IMR-90 (cell line): ENCODE results near the gene PLA2G2A. TPM values are rescaled to one million over a fixed set of nuclear protein-coding genes. Genes with fewer than 3 reads are reported as not detected.

Experiments used
- ATAC-seq: fragments of 200-7000 bp; cut with Tn5 transposase; 2 replicates; pipeline ENCODE4 v1.9.1; 2020; ENCODE audit warnings: low read depth, mild to moderate bottlenecking, moderate library complexity
- BruUV-seq: library from RNA; stranded (reverse); fragments of 400-500 nt; replicated peaks from 2 replicates; lab custom pipeline; 2021; lab: Mats Ljungman, UMichigan
- CTCF ChIA-PET: fragments of 300-600 bp; formaldehyde crosslinking; extraction: SDS; loops from one replicate; lab custom pipeline; 2021; ENCODE audit warnings: antibody characterized with exemption; lab: Yijun Ruan, JAX
- POLR2A ChIA-PET: fragments of 300-600 bp; sonication (Branson Sonifier 250); formaldehyde crosslinking; loops from one replicate; lab custom pipeline; 2022; ENCODE audit warnings: antibody characterized with exemption; ENCODE audit not compliant: unreplicated experiment; lab: Charles Lee
- DNase-seq: peaks from one replicate; pipeline ENCODE4 v3.0.0; 2013
- H2AFZ ChIP-seq: replicated peaks from 2 replicates; pipeline ENCODE3; 2013; ENCODE audit warnings: low read length, mild to moderate bottlenecking; ENCODE audit not compliant: poor library complexity
- H2AK5ac ChIP-seq: 2 replicates; pipeline ENCODE4 v1.6.1; 2013; ENCODE audit warnings: low read depth, low read length, inconsistent platforms
- H2AK9ac ChIP-seq: replicated peaks from 2 replicates; pipeline ENCODE3; 2013; ENCODE audit warnings: mild to moderate bottlenecking, low read depth, low read length, moderate library complexity; ENCODE audit not compliant: poor library complexity
- H2BK120ac ChIP-seq: 2 replicates; pipeline ENCODE4 v1.6.1; 2013; ENCODE audit warnings: low read depth, low read length, inconsistent platforms
- H2BK15ac ChIP-seq: 3 replicates; pipeline ENCODE4 v1.6.1; 2013; ENCODE audit warnings: low read depth, low read length, inconsistent platforms
- H2BK20ac ChIP-seq: 2 replicates; pipeline ENCODE4 v1.6.1; 2013; ENCODE audit warnings: low read depth, mild to moderate bottlenecking, inconsistent platforms, low read length, moderate library complexity
- H2BK5ac ChIP-seq: 2 replicates; pipeline ENCODE4 v1.6.1; 2013; ENCODE audit warnings: mild to moderate bottlenecking, low read depth, low read length, inconsistent platforms; ENCODE audit not compliant: poor library complexity, severe bottlenecking
- H3K14ac ChIP-seq: replicated peaks from 2 replicates; pipeline ENCODE4 v1.6.1; 2013; ENCODE audit warnings: low read depth, low read length, inconsistent platforms
- H3K18ac ChIP-seq: 2 replicates; pipeline ENCODE4 v1.6.1; 2013; ENCODE audit warnings: low read depth, low read length, control low read depth
- H3K23ac ChIP-seq: 2 replicates; pipeline ENCODE4 v1.6.1; 2013; ENCODE audit warnings: low read depth, low read length, inconsistent platforms
- H3K27ac ChIP-seq: 2 replicates; pipeline ENCODE4 v1.5.1; 2013; ENCODE audit warnings: mild to moderate bottlenecking, control low read depth, low read length; ENCODE audit not compliant: insufficient read depth
- H3K27me3 ChIP-seq: 2 replicates; pipeline ENCODE4 v1.6.1; 2013; ENCODE audit warnings: low read length; ENCODE audit not compliant: control insufficient read depth, insufficient read depth
- H3K36me3 ChIP-seq: 2 replicates; pipeline ENCODE4 v1.6.1; 2013; ENCODE audit warnings: low read length, mixed read lengths; ENCODE audit not compliant: control insufficient read depth, insufficient read depth
- H3K4ac ChIP-seq: 2 replicates; pipeline ENCODE4 v1.6.1; 2013; ENCODE audit warnings: low read depth, low read length, inconsistent platforms
- H3K4me1 ChIP-seq: 2 replicates; pipeline ENCODE4 v1.6.1; 2013; ENCODE audit warnings: low read length, mixed read lengths; ENCODE audit not compliant: control insufficient read depth, insufficient read depth
- H3K4me2 ChIP-seq: 2 replicates; pipeline ENCODE4 v1.6.1; 2013; ENCODE audit warnings: low read depth, mild to moderate bottlenecking, control low read depth, low read length, moderate library complexity
- H3K4me3 ChIP-seq: 2 replicates; pipeline ENCODE4 v1.5.1; 2013; ENCODE audit warnings: low read depth, mild to moderate bottlenecking, control low read depth, low read length, moderate library complexity; ENCODE audit not compliant: insufficient read depth
- H3K56ac ChIP-seq: 2 replicates; pipeline ENCODE4 v1.6.1; 2013; ENCODE audit warnings: low read length, inconsistent platforms; ENCODE audit not compliant: insufficient read depth; ENCODE audit errors: extremely low read depth
- H3K79me1 ChIP-seq, 2 experiments: 2 replicates each; pipeline ENCODE4 v1.6.1; 2013; ENCODE audit warnings: low read length in 2 of 2, inconsistent platforms in 1 of 2, low read depth in 1 of 2
- H3K9ac ChIP-seq: 2 replicates; pipeline ENCODE4 v1.6.1; 2013; ENCODE audit warnings: low read depth, low read length, control low read depth
- H3K9me1 ChIP-seq: 2 replicates; pipeline ENCODE4 v1.6.1; 2013; ENCODE audit warnings: low read length, inconsistent platforms; ENCODE audit not compliant: insufficient read depth
- H3K9me3 ChIP-seq: 2 replicates; pipeline ENCODE4 v1.6.1; 2013; ENCODE audit warnings: low read length; ENCODE audit not compliant: control insufficient read depth, insufficient read depth
- H4K20me1 ChIP-seq: 2 replicates; pipeline ENCODE4 v1.6.1; 2013; ENCODE audit warnings: low read length, inconsistent platforms; ENCODE audit not compliant: insufficient read depth
- H4K5ac ChIP-seq: 2 replicates; pipeline ENCODE4 v1.6.1; 2013; ENCODE audit warnings: mild to moderate bottlenecking, low read depth, low read length, control low read depth
- H4K8ac ChIP-seq, 2 experiments: 2 replicates each; pipeline ENCODE4 v1.6.1; 2013; ENCODE audit warnings: low read depth in 2 of 2, low read length in 2 of 2, control low read depth in 1 of 2, inconsistent platforms in 1 of 2
- H4K91ac ChIP-seq: 2 replicates; pipeline ENCODE4 v1.6.1; 2013; ENCODE audit warnings: low read depth, low read length, inconsistent platforms; ENCODE audit not compliant: insufficient read depth
- BHLHE40 ChIP-seq: fragments of 150-350 bp; IDR thresholded peaks from 2 replicates; pipeline ENCODE4 v1.6.1; 2016; ENCODE audit warnings: mild to moderate bottlenecking, low read depth, low read length
- CEBPB ChIP-seq: IDR thresholded peaks from 2 replicates; pipeline ENCODE4 v1.6.1; 2012; ENCODE audit warnings: low read depth, low read length, improper control_type of control experiment
- CHD1 ChIP-seq: IDR thresholded peaks from 2 replicates; pipeline ENCODE4 v1.6.1; 2012; ENCODE audit warnings: low read depth, low read length, improper control_type of control experiment
- FOS ChIP-seq: fragments of 150-350 bp; IDR thresholded peaks from 2 replicates; pipeline ENCODE4 v1.6.1; 2016; ENCODE audit warnings: low read depth, low read length
- MAFK ChIP-seq: IDR thresholded peaks from 2 replicates; pipeline ENCODE4 v1.6.1; 2012; ENCODE audit warnings: low read depth, low read length, improper control_type of control experiment
- MAZ ChIP-seq: IDR thresholded peaks from 2 replicates; pipeline ENCODE4 v1.6.1; 2012; ENCODE audit warnings: low read depth, mild to moderate bottlenecking, low read length, improper control_type of control experiment, moderate library complexity, borderline replicate concordance
- MXI1 ChIP-seq: IDR thresholded peaks from 2 replicates; pipeline ENCODE4 v1.6.1; 2012; ENCODE audit warnings: low read depth, mild to moderate bottlenecking, low read length, moderate library complexity, borderline replicate concordance
- NFE2L2 ChIP-seq: fragments of 150-350 bp; IDR thresholded peaks from 2 replicates; pipeline ENCODE4 v1.6.1; 2016; ENCODE audit warnings: low read depth, mild to moderate bottlenecking, low read length
- POLR2A ChIP-seq: IDR thresholded peaks from 2 replicates; pipeline ENCODE4 v1.6.1; 2012; ENCODE audit warnings: mild to moderate bottlenecking, low read depth, low read length
- RAD21 ChIP-seq: IDR thresholded peaks from 2 replicates; pipeline ENCODE4 v1.6.1; 2012; ENCODE audit warnings: low read length, improper control_type of control experiment
- RCOR1 ChIP-seq: IDR thresholded peaks from 2 replicates; pipeline ENCODE4 v1.6.1; 2012; ENCODE audit warnings: mild to moderate bottlenecking, low read length, improper control_type of control experiment; ENCODE audit not compliant: insufficient replicate concordance
- RFX5 ChIP-seq: IDR thresholded peaks from 2 replicates; pipeline ENCODE4 v1.8.0; 2012; ENCODE audit warnings: low read depth, mild to moderate bottlenecking, low read length, moderate library complexity
- SMC3 ChIP-seq: fragments of 150-350 bp; IDR thresholded peaks from 2 replicates; pipeline ENCODE4 v1.6.1; 2016; ENCODE audit warnings: low read depth, mild to moderate bottlenecking, antibody characterized with exemption, low read length, moderate library complexity
- WGBS, 2 experiments: methylation state at CpG; one replicate each; pipeline versions ENCODE4 v1.1.5 to v1.1.7; 2013; ENCODE audit warnings: missing lambda C conversion rate in 2 of 2; ENCODE audit not compliant: insufficient read length in 1 of 2; ENCODE audit errors: extremely low coverage in 2 of 2; 5-methylcytosine and 5-hydroxymethylcytosine counted together
- dilution Hi-C: fragments of 300-500 bp; cut with HindIII; formaldehyde crosslinking; loops from one replicate; pipeline ENCODE4 v1.14.3; 2018; ENCODE audit warnings: low sequenced_read_pairs; ENCODE audit not compliant: unreplicated experiment
- in situ Hi-C: fragments of 300-500 bp; cut with MboI; formaldehyde crosslinking; loops from 3 replicates; pipeline ENCODE4 v1.14.3; 2019; ENCODE audit warnings: low sequenced_read_pairs, inconsistent platforms, mixed read lengths
- intact Hi-C: fragments of 100-400 bp; cut with micrococcal nuclease; formaldehyde crosslinking; loops from 2 replicates; pipeline ENCODE4 v1.10.0; 2022
- polyA plus RNA-seq, 3 experiments: library from polyadenylated mRNA; depleted of rRNA; stranded (reverse); fragments of >200 nt; gene quantifications; 2 replicates each; pipeline ENCODE4 v1.2.3, GENCODE V29; 2012; ENCODE audit warnings: low replicate concordance in 1 of 3
- total RNA-seq: library from RNA; depleted of rRNA; stranded (reverse); fragments of >200 nt; gene quantifications from 2 replicates; pipeline ENCODE4 v1.2.3, GENCODE V29; 2012
- TF ChIP-seq, protein P1 (sequence below): fragments of 150-350 bp; IDR thresholded peaks from 2 replicates; pipeline ENCODE4 v1.6.1; 2017; ENCODE audit warnings: mild to moderate bottlenecking, antibody characterized with exemption, low read length, low read depth
- TF ChIP-seq, protein P2 (sequence below): fragments of 150-350 bp; IDR thresholded peaks from 2 replicates; pipeline ENCODE4 v1.6.1; 2016; ENCODE audit warnings: low read depth, mild to moderate bottlenecking, low read length, moderate library complexity, borderline replicate concordance
- TF ChIP-seq, protein P3 (sequence below): conservative IDR thresholded peaks from 2 replicates; pipeline ENCODE4 v1.5.1; 2012; ENCODE audit warnings: mild to moderate bottlenecking, low read depth, low read length, improper control_type of control experiment

PLA2G2A gene
- total and polyA plus RNA-seq, 2 of the 4 experiments (the other 2 are of a cell fraction), result not detected

DNA sequence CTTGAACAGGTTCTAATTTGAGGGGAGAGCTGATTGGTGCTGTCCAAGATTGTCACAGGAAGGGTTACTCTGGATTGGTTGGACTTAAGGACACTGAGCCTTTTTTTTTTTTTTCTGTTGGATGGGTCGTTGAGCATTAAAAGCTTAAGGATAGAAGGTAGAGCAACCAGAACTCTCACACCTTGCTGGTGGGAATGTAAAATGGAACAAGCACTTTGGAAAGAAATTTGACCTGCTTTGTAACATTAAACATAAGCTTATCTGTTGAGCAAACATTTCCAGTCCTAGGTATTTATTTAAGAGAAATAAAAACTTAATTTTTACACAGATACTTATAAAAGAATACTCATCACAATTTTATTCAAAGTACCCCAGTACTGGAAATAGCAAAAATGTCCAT is 29.8 kb upstream of the PLA2G2A start:
- ChIA-PET POLR2A (no interaction called here), CTCF (no interaction called here)
- Histone ChIP-seq H2AK9ac (no peak overlapping the region), H3K4me3 (no peak overlapping the region), H3K9me3 (no peaks in the 10 kb centered on the region), H3K4me1 (no peaks in the 10 kb centered on the region), H3K56ac (no peak overlapping the region), H3K27me3 (no peaks in the 10 kb centered on the region), H4K8ac (no peak overlapping the region), H4K20me1 (no peaks in the 10 kb centered on the region), H2BK20ac (no peak overlapping the region), H3K9ac (no peak overlapping the region), H4K5ac (no peak overlapping the region), H3K27ac (no peak overlapping the region), H4K91ac (no peak overlapping the region), H3K79me1 (no peaks in the 10 kb centered on the region), H3K23ac (no peak overlapping the region), H3K4ac (no peak overlapping the region), H2BK15ac (no peak overlapping the region), H2AK5ac (no peak overlapping the region), H2BK120ac (no peak overlapping the region), H2AFZ (no peak overlapping the region), H3K14ac (no peak overlapping the region), H3K9me1 (no peaks in the 10 kb centered on the region), H3K18ac (no peak overlapping the region), H3K36me3 (no peaks in the 10 kb centered on the region), H3K4me2 (no peak overlapping the region), H2BK5ac (no peak overlapping the region)
- BruUV-seq, result no TSS peak
- intact Hi-C loops, result no loop called here
- dilution Hi-C loops, result no loop called here
- TF ChIP-seq MAZ (no peak), RCOR1 (no peak), BHLHE40 (no peak), NFE2L2 (no peak), POLR2A (no peak), MAFK (no peak), FOS (no peak), RFX5 (no peak), CEBPB (no peak), MXI1 (no peak), CHD1 (no peak), SMC3 (no peak), RAD21 (no peak)
- TF ChIP-seq, protein P1, sequence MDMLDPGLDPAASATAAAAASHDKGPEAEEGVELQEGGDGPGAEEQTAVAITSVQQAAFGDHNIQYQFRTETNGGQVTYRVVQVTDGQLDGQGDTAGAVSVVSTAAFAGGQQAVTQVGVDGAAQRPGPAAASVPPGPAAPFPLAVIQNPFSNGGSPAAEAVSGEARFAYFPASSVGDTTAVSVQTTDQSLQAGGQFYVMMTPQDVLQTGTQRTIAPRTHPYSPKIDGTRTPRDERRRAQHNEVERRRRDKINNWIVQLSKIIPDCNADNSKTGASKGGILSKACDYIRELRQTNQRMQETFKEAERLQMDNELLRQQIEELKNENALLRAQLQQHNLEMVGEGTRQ, result no peak
- TF ChIP-seq, protein P2, sequence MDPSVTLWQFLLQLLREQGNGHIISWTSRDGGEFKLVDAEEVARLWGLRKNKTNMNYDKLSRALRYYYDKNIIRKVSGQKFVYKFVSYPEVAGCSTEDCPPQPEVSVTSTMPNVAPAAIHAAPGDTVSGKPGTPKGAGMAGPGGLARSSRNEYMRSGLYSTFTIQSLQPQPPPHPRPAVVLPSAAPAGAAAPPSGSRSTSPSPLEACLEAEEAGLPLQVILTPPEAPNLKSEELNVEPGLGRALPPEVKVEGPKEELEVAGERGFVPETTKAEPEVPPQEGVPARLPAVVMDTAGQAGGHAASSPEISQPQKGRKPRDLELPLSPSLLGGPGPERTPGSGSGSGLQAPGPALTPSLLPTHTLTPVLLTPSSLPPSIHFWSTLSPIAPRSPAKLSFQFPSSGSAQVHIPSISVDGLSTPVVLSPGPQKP, result no peak
- TF ChIP-seq, protein P3, sequence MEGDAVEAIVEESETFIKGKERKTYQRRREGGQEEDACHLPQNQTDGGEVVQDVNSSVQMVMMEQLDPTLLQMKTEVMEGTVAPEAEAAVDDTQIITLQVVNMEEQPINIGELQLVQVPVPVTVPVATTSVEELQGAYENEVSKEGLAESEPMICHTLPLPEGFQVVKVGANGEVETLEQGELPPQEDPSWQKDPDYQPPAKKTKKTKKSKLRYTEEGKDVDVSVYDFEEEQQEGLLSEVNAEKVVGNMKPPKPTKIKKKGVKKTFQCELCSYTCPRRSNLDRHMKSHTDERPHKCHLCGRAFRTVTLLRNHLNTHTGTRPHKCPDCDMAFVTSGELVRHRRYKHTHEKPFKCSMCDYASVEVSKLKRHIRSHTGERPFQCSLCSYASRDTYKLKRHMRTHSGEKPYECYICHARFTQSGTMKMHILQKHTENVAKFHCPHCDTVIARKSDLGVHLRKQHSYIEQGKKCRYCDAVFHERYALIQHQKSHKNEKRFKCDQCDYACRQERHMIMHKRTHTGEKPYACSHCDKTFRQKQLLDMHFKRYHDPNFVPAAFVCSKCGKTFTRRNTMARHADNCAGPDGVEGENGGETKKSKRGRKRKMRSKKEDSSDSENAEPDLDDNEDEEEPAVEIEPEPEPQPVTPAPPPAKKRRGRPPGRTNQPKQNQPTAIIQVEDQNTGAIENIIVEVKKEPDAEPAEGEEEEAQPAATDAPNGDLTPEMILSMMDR, result no peak
- WGBS, 2 experiments, result no CpG with 5 or more reads among the region's 1 CpG
- no peak for DNase-seq
- in situ Hi-C loops, result no loop called here
- no peak for ATAC-seq
